Testis (tissue), 3 donors: ENCODE results near the gene SLC12A9. TPM values are rescaled to one million over a fixed set of nuclear protein-coding genes. Genes with fewer than 3 reads are reported as not detected.
"Not testable (repeated sequence)": the region's sequence is repeated elsewhere in the genome, so short reads cannot be mapped to it uniquely, and the experiment has no call there.

Experiments
- DNase-seq: peaks from one replicate; pipeline ENCODE4 v3.0.0-alpha.2; 2019
- H3K27ac ChIP-seq, 2 donors: fragments of 200-600 bp; sonication (generic); one replicate each; pipeline ENCODE4 v1.5.1; 2019
- H3K27me3 ChIP-seq: fragments of 200-600 bp; sonication (generic); one replicate; pipeline ENCODE4 v1.5.1; 2019
- H3K36me3 ChIP-seq: fragments of 200-600 bp; sonication (generic); one replicate; pipeline ENCODE4 v1.5.1; 2017; ENCODE audit warnings: low read depth; ENCODE audit errors: missing control alignments
- H3K4me1 ChIP-seq: fragments of 200-600 bp; sonication (generic); one replicate; pipeline ENCODE4 v1.5.1; 2019
- H3K4me3 ChIP-seq, 2 donors: fragments of 200-600 bp; sonication (generic); one replicate each; pipeline ENCODE4 v1.5.1; 2017 to 2019
- H3K9me3 ChIP-seq: fragments of 200-600 bp; sonication (generic); one replicate; pipeline ENCODE4 v1.5.1; 2017
- CTCF ChIP-seq, 3 experiments: fragments of 450-650 bp in 2 of 3; fragments of 200-600 bp in 1 of 3; sonication (generic) in 1 of 3; IDR thresholded peaks; one replicate each; pipeline ENCODE4 v1.5.1; 2016 to 2019; ENCODE audit warnings: antibody characterized with exemption in 3 of 3, mild to moderate bottlenecking in 2 of 3, moderate library complexity in 1 of 3
- POLR2A ChIP-seq: fragments of 450-650 bp; IDR thresholded peaks from one replicate; pipeline ENCODE4 v1.6.1; 2017; ENCODE audit warnings: antibody characterized with exemption, mild to moderate bottlenecking, moderate library complexity
- WGBS, 2 donors: methylation state at CpG; one replicate each; pipeline ENCODE4 v1.1.5; 2018; 5-methylcytosine and 5-hydroxymethylcytosine counted together
- intact Hi-C: fragments of 100-400 bp; cut with DNase I; formaldehyde crosslinking; loops from one replicate; pipeline ENCODE4 v1.15.1; 2023; ENCODE audit warnings: low total_unique reads
- polyA plus RNA-seq: library from polyadenylated mRNA; stranded (reverse); fragments of 350-450 nt; fragmentation: Illumina TruSeq; extraction: RNeasy Lipid Tissue Mini Kit (QIAGEN cat#74804); gene quantifications from one replicate; pipeline ENCODE4 v1.2.3, GENCODE V29; 2014; ENCODE audit warnings: low read depth, low replicate concordance; ENCODE audit not compliant: insufficient read depth
- total RNA-seq, 2 donors: library from RNA; depleted of rRNA; stranded (reverse); fragments of >200 nt; gene quantifications; one replicate each; pipeline ENCODE4 v1.2.3, GENCODE V29; 2016

Gene SLC12A9
- total and polyA plus RNA-seq, 3 donors from 2014 or later = 12.8 to 18.9 (median 13.8) TPM

- 94 to 97% methylated on average over 20 to 22 of the region's 22 CpGs for WGBS, 2 donors
- H3K27me3 ChIP-seq = no peaks in the 10 kb centered on the region
- intact Hi-C loops = no loop called here
- no peaks in the 10 kb centered on the region for H3K9me3 ChIP-seq
- TF ChIP-seq POLR2A (no peak), CTCF (IDR thresholded peaks at IDR 0.05) (no peak)
- no peak overlapping the region for H3K27ac ChIP-seq
- no peak for DNase-seq
- no peaks in the 10 kb centered on the region for H3K36me3 ChIP-seq
- H3K4me3 ChIP-seq = no peak overlapping the region
- H3K4me1 ChIP-seq = peaks cover 7% of the 10 kb centered on the region
Observed at GRCh38 chr7:100812729-100813128, 39.8 kb upstream of the SLC12A9 start.

GRCh38 chr7:100816515-100816914 lies 36.0 kb upstream of the SLC12A9 start:
- 94 to 96% methylated on average over 14 to 16 of the region's 16 CpGs for WGBS, 2 donors
- H3K36me3 ChIP-seq, intact Hi-C loops: not testable (repeated sequence)

GRCh38 chr7:100817097-100817496 lies 35.4 kb upstream of the SLC12A9 start:
- TF ChIP-seq POLR2A = no peak
- TF ChIP-seq CTCF (IDR thresholded peaks at IDR 0.05) = no peak
- Histone ChIP-seq H3K27ac (no peak overlapping the region), H3K36me3 (no peaks in the 10 kb centered on the region), H3K4me3 (no peak overlapping the region), H3K27me3 (no peaks in the 10 kb centered on the region), H3K4me1 (no peaks in the 10 kb centered on the region), H3K9me3 (no peaks in the 10 kb centered on the region)
- DNase-seq = no peak
- intact Hi-C loops = no loop called here
- 94 to 96% methylated on average over 19 of the region's 19 CpGs for WGBS, 2 donors

More at GRCh38 chr7:100816515-100816914, 36.0 kb upstream of the SLC12A9 start:
- not testable (repeated sequence) for H3K4me3 ChIP-seq, H3K4me1 ChIP-seq, H3K27me3 ChIP-seq, H3K9me3 ChIP-seq, DNase-seq, H3K27ac ChIP-seq

GRCh38 chr7:100818366-100818765 lies 34.1 kb upstream of the SLC12A9 start:
- no peaks in the 10 kb centered on the region for H3K4me1 ChIP-seq
- H3K9me3 ChIP-seq = no peaks in the 10 kb centered on the region
- H3K4me3 ChIP-seq = no peak overlapping the region
- H3K27me3 ChIP-seq = no peaks in the 10 kb centered on the region
- TF ChIP-seq CTCF (IDR thresholded peaks at IDR 0.05) = no peak
- no peak for TF ChIP-seq POLR2A
- no peak for DNase-seq
- 90 to 95% methylated on average over 9 of the region's 9 CpGs for WGBS, 2 donors
- H3K36me3 ChIP-seq = no peaks in the 10 kb centered on the region
- intact Hi-C loops = no loop called here
- no peak overlapping the region for H3K27ac ChIP-seq

- intact Hi-C loops = no loop called here
- WGBS, 2 donors = 80 to 82% methylated on average over 6 of the region's 6 CpGs
- no peak overlapping the region for H3K27ac ChIP-seq
- H3K4me1 ChIP-seq = no peaks in the 10 kb centered on the region
- H3K36me3 ChIP-seq = no peaks in the 10 kb centered on the region
- H3K4me3 ChIP-seq = no peak overlapping the region
- no peak for TF ChIP-seq CTCF (IDR thresholded peaks at IDR 0.05)
- no peak for TF ChIP-seq POLR2A
- no peak for DNase-seq
- no peaks in the 10 kb centered on the region for H3K9me3 ChIP-seq
- no peaks in the 10 kb centered on the region for H3K27me3 ChIP-seq
Observed at GRCh38 chr7:100818825-100819224, 33.7 kb upstream of the SLC12A9 start.
